HUES64 (cell line): ENCODE results near the gene SOWAHA.
A peak's percentile ranks its signal among the peaks of the same experiment; 100 is the strongest.

Source experiments
- H3K27ac ChIP-seq: 2 replicates; pipeline ENCODE4 v1.7.0; 2013; ENCODE audit warnings: low read depth, low read length, inconsistent platforms
- H3K27me3 ChIP-seq: 2 replicates; pipeline ENCODE4 v1.6.1; 2013; ENCODE audit warnings: mild to moderate bottlenecking, low read length; ENCODE audit not compliant: insufficient read depth
- H3K36me3 ChIP-seq: 2 replicates; pipeline ENCODE4 v1.6.1; 2013; ENCODE audit warnings: mild to moderate bottlenecking, low read length; ENCODE audit not compliant: insufficient read depth
- H3K4me1 ChIP-seq: 2 replicates; pipeline ENCODE4 v1.6.1; 2013; ENCODE audit warnings: mild to moderate bottlenecking, low read length, moderate library complexity; ENCODE audit not compliant: insufficient read depth
- H3K4me3 ChIP-seq: 2 replicates; pipeline ENCODE4 v1.5.1; 2013; ENCODE audit warnings: mild to moderate bottlenecking, low read length, moderate library complexity
- H3K9ac ChIP-seq: 2 replicates; pipeline ENCODE4 v1.6.1; 2013; ENCODE audit warnings: mild to moderate bottlenecking, low read depth, low read length
- H3K9me3 ChIP-seq: 2 replicates; pipeline ENCODE4 v1.6.1; 2013; ENCODE audit warnings: low read depth, low read length; ENCODE audit not compliant: insufficient read depth
- WGBS: fragments of 150-250, 120-280 bp; methylation state at CpG from one replicate; pipeline ENCODE4 v1.1.7; 2013; ENCODE audit warnings: missing lambda C conversion rate; 5-methylcytosine and 5-hydroxymethylcytosine counted together

The SOWAHA gene

GRCh38 chr5:132829742-132830435 lies 16.8 kb downstream of the SOWAHA start:
- 7% methylated on average over 75 of the region's 75 CpGs for WGBS
- peaks cover 88% of the 10 kb centered on the region for H3K27me3 ChIP-seq
- no peaks in the 10 kb centered on the region for H3K9me3 ChIP-seq
- H3K4me1 ChIP-seq, result no peaks in the 10 kb centered on the region
- peak overlapping the region; percentile 72 for H3K4me3 ChIP-seq
- H3K27ac ChIP-seq, result no peak overlapping the region
- H3K36me3 ChIP-seq, result no peaks in the 10 kb centered on the region
- H3K9ac ChIP-seq, result peak overlapping the region; percentile 65; the same call in 1 of the 2 replicates

- Histone ChIP-seq H3K27me3 (peaks cover 81% of the 10 kb centered on the region), H3K27ac (no peak within 1 kb of the TSS)
Observed at GRCh38 chr5:132830436-132831094, 17.5 kb downstream of the SOWAHA start, which contains the start of gene SHROOM1. TSS of gene SHROOM1 (minus strand) at chr5:132830647. CDS start at chr5:132826140, 4,507 bp downstream.

GRCh38 chr5:132831095-132831860 lies 18.2 kb downstream of the SOWAHA start:
- Histone ChIP-seq H3K9me3 (no peaks in the 10 kb centered on the region), H3K4me1 (no peaks in the 10 kb centered on the region), H3K27ac (no peak overlapping the region), H3K36me3 (no peaks in the 10 kb centered on the region), H3K27me3 (peaks cover 74% of the 10 kb centered on the region), H3K4me3 (peak overlapping the region; percentile 72), H3K9ac (no peak overlapping the region)
- 86% methylated on average over 15 of the region's 15 CpGs for WGBS

More at GRCh38 chr5:132830436-132831094, 17.5 kb downstream of the SOWAHA start, which contains the start of gene SHROOM1:
- Histone ChIP-seq H3K4me1 (no peaks in the 10 kb centered on the region), H3K9ac (peak within 1 kb of the TSS; percentile 65), H3K4me3 (peak within 1 kb of the TSS; percentile 72), H3K9me3 (no peaks in the 10 kb centered on the region), H3K36me3 (no peaks in the 10 kb centered on the region)
- 2% methylated on average over 78 of the region's 78 CpGs for WGBS

GRCh38 chr5:132832612-132833011 lies 19.5 kb downstream of the SOWAHA start:
- Histone ChIP-seq H3K9me3 (no peaks in the 10 kb centered on the region), H3K36me3 (no peaks in the 10 kb centered on the region), H3K4me1 (no peaks in the 10 kb centered on the region), H3K9ac (no peak overlapping the region), H3K27me3 (peaks cover 61% of the 10 kb centered on the region), H3K4me3 (no peak overlapping the region), H3K27ac (no peak overlapping the region)
- 92% methylated on average over 5 of the region's 5 CpGs for WGBS

GRCh38 chr5:132834057-132834456 lies 21.0 kb downstream of the SOWAHA start:
- 100% methylated on average over 3 of the region's 3 CpGs for WGBS
- no peak overlapping the region for H3K4me3 ChIP-seq
- H3K4me1 ChIP-seq, result no peaks in the 10 kb centered on the region
- H3K36me3 ChIP-seq, result no peaks in the 10 kb centered on the region
- H3K9me3 ChIP-seq, result no peaks in the 10 kb centered on the region
- H3K9ac ChIP-seq, result no peak overlapping the region
- H3K27me3 ChIP-seq, result peaks cover 46% of the 10 kb centered on the region
- H3K27ac ChIP-seq, result no peak overlapping the region

- no peak overlapping the region for H3K27ac ChIP-seq
- H3K27me3 ChIP-seq, result peaks cover 18% of the 10 kb centered on the region
- no peaks in the 10 kb centered on the region for H3K9me3 ChIP-seq
- H3K4me1 ChIP-seq, result peaks cover 8% of the 10 kb centered on the region; the same call in 1 of the 2 replicates
- H3K9ac ChIP-seq, result no peak overlapping the region
- 100% methylated on average over 1 of the region's 1 CpG for WGBS
- H3K4me3 ChIP-seq, result no peak overlapping the region
- H3K36me3 ChIP-seq, result no peaks in the 10 kb centered on the region
Observed at GRCh38 chr5:132836852-132837251, 23.8 kb downstream of the SOWAHA start.

GRCh38 chr5:132837868-132838267 lies 24.8 kb downstream of the SOWAHA start:
- Histone ChIP-seq H3K9me3 (no peaks in the 10 kb centered on the region), H3K27me3 (peaks cover 10% of the 10 kb centered on the region), H3K4me3 (no peak overlapping the region), H3K36me3 (no peaks in the 10 kb centered on the region), H3K27ac (no peak overlapping the region), H3K9ac (no peak overlapping the region), H3K4me1 (peaks cover 8% of the 10 kb centered on the region; the same call in 1 of the 2 replicates)
- 93% methylated on average over 2 of the region's 2 CpGs for WGBS

- Histone ChIP-seq H3K27ac (no peak overlapping the region), H3K4me1 (peaks cover 8% of the 10 kb centered on the region; the same call in 1 of the 2 replicates), H3K9ac (no peak overlapping the region), H3K27me3 (peaks cover 5% of the 10 kb centered on the region), H3K9me3 (no peaks in the 10 kb centered on the region), H3K36me3 (no peaks in the 10 kb centered on the region), H3K4me3 (no peak overlapping the region)
- WGBS, result 96% methylated on average over 3 of the region's 3 CpGs
Observed at GRCh38 chr5:132838516-132839282, 25.6 kb downstream of the SOWAHA start.

GRCh38 chr5:132839426-132840301 lies 26.6 kb downstream of the SOWAHA start:
- peaks cover 8% of the 10 kb centered on the region; the same call in 1 of the 2 replicates for H3K4me1 ChIP-seq
- no peaks in the 10 kb centered on the region; the same call in 1 of the 2 replicates for H3K27me3 ChIP-seq
- H3K27ac ChIP-seq, result no peak overlapping the region
- WGBS, result 79% methylated on average over 8 of the region's 8 CpGs
- no peak overlapping the region for H3K4me3 ChIP-seq
- no peaks in the 10 kb centered on the region for H3K9me3 ChIP-seq
- peak overlapping the region; percentile 33; the same call in 1 of the 2 replicates for H3K9ac ChIP-seq
- H3K36me3 ChIP-seq, result no peaks in the 10 kb centered on the region

GRCh38 chr5:132840313-132840712 lies 27.2 kb downstream of the SOWAHA start:
- no peak overlapping the region for H3K27ac ChIP-seq
- no peaks in the 10 kb centered on the region for H3K9me3 ChIP-seq
- H3K36me3 ChIP-seq, result no peaks in the 10 kb centered on the region
- H3K9ac ChIP-seq, result no peak overlapping the region
- WGBS, result 86% methylated on average over 3 of the region's 3 CpGs
- H3K27me3 ChIP-seq, result no peaks in the 10 kb centered on the region
- H3K4me1 ChIP-seq, result peaks cover 8% of the 10 kb centered on the region; the same call in 1 of the 2 replicates
- H3K4me3 ChIP-seq, result no peak overlapping the region
